HG03280 (cell line): ENCODE results near the gene SLC48A1.

Experiments used
- ATAC-seq: cut with Tn5 transposase; IDR thresholded peaks from one replicate; pipeline ENCODE4 v1.9.1; 2021; ENCODE audit warnings: mild to moderate bottlenecking, moderate library complexity; ENCODE audit not compliant: unreplicated experiment

SLC48A1 gene

GRCh38 chr12:47821346-47821706 is 48.3 kb downstream of the SLC48A1 start:
- no peak for ATAC-seq

GRCh38 chr12:47822401-47822800 is 49.4 kb downstream of the SLC48A1 start:
- ATAC-seq, result no peak

- no peak for ATAC-seq
Observed at GRCh38 chr12:47822863-47823262, 49.8 kb downstream of the SLC48A1 start.

GRCh38 chr12:47823422-47824086 is 50.5 kb downstream of the SLC48A1 start:
- no peak for ATAC-seq

GRCh38 chr12:47824198-47824597 is 51.2 kb downstream of the SLC48A1 start:
- no peak for ATAC-seq

GRCh38 chr12:47824635-47825034 is 51.6 kb downstream of the SLC48A1 start:
- ATAC-seq, result no peak

- ATAC-seq, result no peak
Observed at GRCh38 chr12:47825173-47825639, 52.2 kb downstream of the SLC48A1 start.

GRCh38 chr12:47828008-47828975 is 55.3 kb downstream of the SLC48A1 start:
- no peak for ATAC-seq

- ATAC-seq, result no peak
Observed at GRCh38 chr12:47828976-47829482, 56.0 kb downstream of the SLC48A1 start.

GRCh38 chr12:47829584-47829983 is 56.5 kb downstream of the SLC48A1 start:
- ATAC-seq, result no peak
